ENCODE data around the gene DIP2C. TPM values are rescaled to one million over a fixed set of nuclear protein-coding genes. Genes with fewer than 3 reads are reported as not detected.
"Not testable (repeated sequence)": the region's sequence is repeated elsewhere in the genome, so short reads cannot be mapped to it uniquely, and the experiment has no call there.

The DIP2C gene
- total RNA-seq, 1 experiment from 2014 or later: 10.7 TPM

GRCh38 chr10:686155-686931 is 3.1 kb downstream of the DIP2C start:
- H3K4me3 ChIP-seq: no peak overlapping the region
- H3K36me3 ChIP-seq: peaks cover 7% of the 10 kb centered on the region; the same call in 1 of the 2 replicates
- no peaks in the 10 kb centered on the region for H3K9me3 ChIP-seq
- H3K27me3 ChIP-seq: no peaks in the 10 kb centered on the region
- no peak for DNase-seq

- H3K36me3 ChIP-seq: peaks cover 7% of the 10 kb centered on the region; the same call in 1 of the 2 replicates
- DNase-seq: no peak
- no peak overlapping the region for H3K4me3 ChIP-seq
- H3K27me3 ChIP-seq: no peaks in the 10 kb centered on the region
- no peaks in the 10 kb centered on the region for H3K9me3 ChIP-seq
Observed at GRCh38 chr10:685613-686012, 3.9 kb downstream of the DIP2C start.

- Histone ChIP-seq H3K9me3 (no peaks in the 10 kb centered on the region), H3K36me3 (peaks cover 7% of the 10 kb centered on the region; the same call in 1 of the 2 replicates), H3K27me3 (no peaks in the 10 kb centered on the region), H3K4me3 (peak overlapping the region; percentile 42)
- peak; percentile 87 for DNase-seq
Observed at GRCh38 chr10:683448-684071, 5.9 kb downstream of the DIP2C start.

GRCh38 chr10:682931-683447 is 6.5 kb downstream of the DIP2C start:
- Histone ChIP-seq H3K36me3 (peaks cover 7% of the 10 kb centered on the region; the same call in 1 of the 2 replicates), H3K4me3 (peak overlapping the region; percentile 42), H3K9me3 (no peaks in the 10 kb centered on the region), H3K27me3 (no peaks in the 10 kb centered on the region)
- DNase-seq: no peak

- Histone ChIP-seq H3K36me3 (no peaks in the 10 kb centered on the region), H3K27me3 (no peaks in the 10 kb centered on the region), H3K4me3 (no peak overlapping the region), H3K9me3 (no peaks in the 10 kb centered on the region)
- no peak for DNase-seq
Observed at GRCh38 chr10:681670-682318, 7.7 kb downstream of the DIP2C start.

- no peaks in the 10 kb centered on the region; the same call in 1 of the 2 replicates for H3K9me3 ChIP-seq
- H3K4me3 ChIP-seq: no peak overlapping the region
- no peak for DNase-seq
- no peaks in the 10 kb centered on the region for H3K36me3 ChIP-seq
- H3K27me3 ChIP-seq: no peaks in the 10 kb centered on the region
Observed at GRCh38 chr10:680745-681144, 8.7 kb downstream of the DIP2C start.

- Histone ChIP-seq H3K9me3 (no peaks in the 10 kb centered on the region; the same call in 1 of the 2 replicates), H3K27me3 (no peaks in the 10 kb centered on the region), H3K4me3 (no peak overlapping the region), H3K36me3 (no peaks in the 10 kb centered on the region)
- no peak for DNase-seq
Observed at GRCh38 chr10:680146-680545, 9.3 kb downstream of the DIP2C start.

- Histone ChIP-seq H3K9me3 (no peaks in the 10 kb centered on the region; the same call in 1 of the 2 replicates), H3K36me3 (no peaks in the 10 kb centered on the region), H3K27me3 (no peaks in the 10 kb centered on the region), H3K4me3 (no peak overlapping the region)
- no peak for DNase-seq
Observed at GRCh38 chr10:679556-679955, 9.9 kb downstream of the DIP2C start.

GRCh38 chr10:678662-679005 is 10.8 kb downstream of the DIP2C start:
- not testable (repeated sequence) for H3K36me3 ChIP-seq, H3K27me3 ChIP-seq, H3K4me3 ChIP-seq, H3K9me3 ChIP-seq, DNase-seq

- H3K27me3 ChIP-seq: no peaks in the 10 kb centered on the region
- H3K9me3 ChIP-seq: no peaks in the 10 kb centered on the region; the same call in 1 of the 2 replicates
Observed at GRCh38 chr10:677750-678661, 11.5 kb downstream of the DIP2C start.

GRCh38 chr10:677038-677437 is 12.4 kb downstream of the DIP2C start:
- Histone ChIP-seq H3K36me3 (no peaks in the 10 kb centered on the region), H3K27me3 (no peaks in the 10 kb centered on the region), H3K4me3 (no peak overlapping the region), H3K9me3 (no peaks in the 10 kb centered on the region; the same call in 1 of the 2 replicates)
- no peak for DNase-seq

More at GRCh38 chr10:677750-678661, 11.5 kb downstream of the DIP2C start:
- H3K4me3 ChIP-seq: no peak overlapping the region
- H3K36me3 ChIP-seq: no peaks in the 10 kb centered on the region
- no peak for DNase-seq

- Histone ChIP-seq H3K9me3 (no peaks in the 10 kb centered on the region; the same call in 1 of the 2 replicates), H3K4me3 (no peak overlapping the region), H3K36me3 (no peaks in the 10 kb centered on the region), H3K27me3 (no peaks in the 10 kb centered on the region)
- no peak for DNase-seq
Observed at GRCh38 chr10:676178-676577, 13.3 kb downstream of the DIP2C start.

- Histone ChIP-seq H3K27me3 (no peaks in the 10 kb centered on the region), H3K9me3 (no peaks in the 10 kb centered on the region; the same call in 1 of the 2 replicates), H3K36me3 (no peaks in the 10 kb centered on the region), H3K4me3 (no peak overlapping the region)
- no peak for DNase-seq
Observed at GRCh38 chr10:675532-675931, 13.9 kb downstream of the DIP2C start.

- DNase-seq: no peak
- Histone ChIP-seq H3K36me3 (no peaks in the 10 kb centered on the region), H3K9me3 (no peaks in the 10 kb centered on the region; the same call in 1 of the 2 replicates), H3K4me3 (no peak overlapping the region), H3K27me3 (no peaks in the 10 kb centered on the region)
Observed at GRCh38 chr10:673492-673891, 16.0 kb downstream of the DIP2C start.

- no peaks in the 10 kb centered on the region for H3K27me3 ChIP-seq
- no peak overlapping the region for H3K4me3 ChIP-seq
- no peak for DNase-seq
- no peaks in the 10 kb centered on the region; the same call in 1 of the 2 replicates for H3K9me3 ChIP-seq
- H3K36me3 ChIP-seq: no peaks in the 10 kb centered on the region
Observed at GRCh38 chr10:672992-673391, 16.5 kb downstream of the DIP2C start.

GRCh38 chr10:672203-672602 is 17.3 kb downstream of the DIP2C start:
- Histone ChIP-seq H3K4me3 (no peak overlapping the region), H3K27me3 (no peaks in the 10 kb centered on the region), H3K36me3 (no peaks in the 10 kb centered on the region), H3K9me3 (no peaks in the 10 kb centered on the region; the same call in 1 of the 2 replicates)
- no peak for DNase-seq

All from MG63 (cell line).